Measurements from ENCODE around the gene RASSF1.

DNA sequence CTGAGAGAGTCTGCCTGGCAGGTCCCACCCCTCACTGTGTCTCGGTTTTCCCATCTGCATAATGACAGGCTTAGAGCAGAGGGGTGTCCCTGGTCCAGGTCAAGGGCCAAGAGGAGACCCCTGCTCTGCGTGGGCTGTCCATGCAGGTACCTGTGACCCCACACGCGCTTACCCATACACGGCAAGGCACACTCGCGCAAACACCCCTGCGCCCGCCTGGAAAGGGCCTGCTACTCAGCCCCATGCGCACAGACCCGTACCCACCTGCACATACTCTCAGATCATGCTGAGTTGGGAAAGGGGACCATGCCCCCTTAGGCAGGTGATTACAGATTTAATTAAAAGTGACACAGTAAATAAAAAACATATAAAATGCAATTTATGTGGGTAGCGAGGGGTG, 42.1 kb upstream of the RASSF1 start:
- TF ChIP-seq POLR2A (IDR thresholded peaks at IDR 0.05; ENCODE audit: extremely low read depth, insufficient read length) (no peak), CTCF (IDR thresholded peaks at IDR 0.05; ENCODE audit: low read depth, low read length) (no peak), MYC (IDR thresholded peaks at IDR 0.05; ENCODE audit: low read depth, low read length) (no peak)
- TF ChIP-seq, protein P1, sequence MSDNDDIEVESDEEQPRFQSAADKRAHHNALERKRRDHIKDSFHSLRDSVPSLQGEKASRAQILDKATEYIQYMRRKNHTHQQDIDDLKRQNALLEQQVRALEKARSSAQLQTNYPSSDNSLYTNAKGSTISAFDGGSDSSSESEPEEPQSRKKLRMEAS (IDR thresholded peaks at IDR 0.05; ENCODE audit: low read depth, low read length): no peak
